ENCODE data around the gene TAF1.

DNA sequence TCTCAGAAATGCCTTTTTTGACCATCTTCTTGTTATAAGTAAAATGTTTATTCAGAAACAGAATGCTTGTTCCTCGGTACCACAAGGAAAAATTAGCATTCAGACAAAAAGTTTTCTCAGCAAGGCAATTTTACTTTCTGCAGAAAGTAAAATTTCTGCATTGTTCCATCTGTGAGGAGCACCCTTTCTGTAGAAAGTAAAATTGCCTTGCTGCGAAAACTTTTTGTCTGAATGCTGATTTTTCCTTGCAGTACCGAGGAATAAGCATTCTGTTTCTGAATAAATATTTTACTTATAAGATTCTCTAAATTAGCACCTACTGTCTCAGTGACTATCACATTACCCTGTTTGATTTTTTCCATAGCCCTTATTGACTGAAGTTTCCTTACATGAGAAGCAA lies 39.8 kb upstream of the TAF1 start:
- TF ChIP-seq, protein P1, sequence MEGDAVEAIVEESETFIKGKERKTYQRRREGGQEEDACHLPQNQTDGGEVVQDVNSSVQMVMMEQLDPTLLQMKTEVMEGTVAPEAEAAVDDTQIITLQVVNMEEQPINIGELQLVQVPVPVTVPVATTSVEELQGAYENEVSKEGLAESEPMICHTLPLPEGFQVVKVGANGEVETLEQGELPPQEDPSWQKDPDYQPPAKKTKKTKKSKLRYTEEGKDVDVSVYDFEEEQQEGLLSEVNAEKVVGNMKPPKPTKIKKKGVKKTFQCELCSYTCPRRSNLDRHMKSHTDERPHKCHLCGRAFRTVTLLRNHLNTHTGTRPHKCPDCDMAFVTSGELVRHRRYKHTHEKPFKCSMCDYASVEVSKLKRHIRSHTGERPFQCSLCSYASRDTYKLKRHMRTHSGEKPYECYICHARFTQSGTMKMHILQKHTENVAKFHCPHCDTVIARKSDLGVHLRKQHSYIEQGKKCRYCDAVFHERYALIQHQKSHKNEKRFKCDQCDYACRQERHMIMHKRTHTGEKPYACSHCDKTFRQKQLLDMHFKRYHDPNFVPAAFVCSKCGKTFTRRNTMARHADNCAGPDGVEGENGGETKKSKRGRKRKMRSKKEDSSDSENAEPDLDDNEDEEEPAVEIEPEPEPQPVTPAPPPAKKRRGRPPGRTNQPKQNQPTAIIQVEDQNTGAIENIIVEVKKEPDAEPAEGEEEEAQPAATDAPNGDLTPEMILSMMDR (IDR thresholded peaks at IDR 0.05) = no peak
- no peak for TF ChIP-seq POLR2A (IDR thresholded peaks at IDR 0.05)
